ENCODE data around the gene USP34.
"Not testable (repeated sequence)": the region's sequence is repeated elsewhere in the genome, so short reads cannot be mapped to it uniquely, and the experiment has no call there.

The USP34 gene

GRCh38 chr2:61151436-61151835 is 319.5 kb downstream of the USP34 start:
- peak; percentile 14 for DNase-seq (ENCODE audit: low spot score)

- DNase-seq (ENCODE audit: low spot score) = no peak
Measured at GRCh38 chr2:61149074-61149473, 321.8 kb downstream of the USP34 start.

GRCh38 chr2:61148091-61148490 is 322.8 kb downstream of the USP34 start:
- DNase-seq (ENCODE audit: low spot score) = not testable (repeated sequence)

GRCh38 chr2:61145990-61146389 is 324.9 kb downstream of the USP34 start:
- no peak for DNase-seq (ENCODE audit: low spot score)

- DNase-seq (ENCODE audit: low spot score) = peak; percentile 98
Measured at GRCh38 chr2:61144697-61145268, 326.1 kb downstream of the USP34 start.

GRCh38 chr2:61141151-61141550 is 329.7 kb downstream of the USP34 start:
- DNase-seq (ENCODE audit: low spot score) = no peak

GRCh38 chr2:61138859-61139258 is 332.0 kb downstream of the USP34 start:
- DNase-seq (ENCODE audit: low spot score) = no peak

All from AG08396 (cell line).